ENCODE results near the gene ANP32A. TPM values are rescaled to one million over a fixed set of nuclear protein-coding genes. Genes with fewer than 3 reads are reported as not detected.

ANP32A gene
- total and polyA plus RNA-seq, 9 of the 15 experiments (the other 6 are each of a cell fraction or from before 2014, with no cell fraction given), result 13.2 to 656 (median 210) TPM

DNA sequence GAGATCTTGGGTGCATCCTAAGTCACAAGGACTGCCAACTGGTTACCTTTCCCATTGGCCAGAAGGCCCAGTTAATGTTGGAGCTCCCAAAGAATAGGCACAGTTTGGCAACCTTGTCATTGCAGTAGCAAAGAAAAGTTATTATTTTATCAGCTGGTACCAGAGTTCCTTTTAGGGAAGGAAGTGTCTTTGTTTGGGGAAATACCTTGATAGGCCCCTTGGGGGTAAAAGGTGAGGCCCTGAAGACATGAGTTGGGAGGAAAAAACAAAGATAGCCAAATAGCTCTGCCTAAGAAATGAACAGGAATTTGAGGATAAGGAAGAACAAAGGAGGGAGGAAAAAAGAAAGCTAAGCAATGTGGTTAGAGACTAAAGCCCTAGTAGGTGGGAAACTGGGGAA lies 85.8 kb downstream of the ANP32A start:
- H3K9ac ChIP-seq (ENCODE audit: insufficient read depth in 1 of 2, low read depth in 2 of 2, low read length in 2 of 2), result no peak overlapping the region
- ChIA-PET POLR2A (interaction anchor here (0.6 kb wide), 1 partner anchor 456 kb away, joined by 5 read pairs; no protein-coding TSS in a partner anchor), CTCF (ENCODE audit: low intra/inter-chr PET ratio) (interaction anchor here (0.6 kb wide), 1 partner anchor 27 kb away, joined by 3 read pairs; no protein-coding TSS in a partner anchor)
- H2AFZ ChIP-seq (ENCODE audit: low read depth, low read length), result no peak overlapping the region
- H3K4me3 ChIP-seq, result no peak overlapping the region
- FAIRE-seq (no peak), DNase-seq (ENCODE audit: extremely low read depth in 1 of 4, low spot score in 3 of 4) (no peak), ATAC-seq (no peak)
- H3K36me3 ChIP-seq (ENCODE audit: control insufficient read depth, insufficient read depth, low read length), result no peaks in the 10 kb centered on the region
- intact Hi-C loops (cut with micrococcal nuclease), result loop anchor here (10.0 kb wide), 1 partner anchor 180 kb away; no protein-coding TSS in a partner anchor
- BruUV-seq (replicated peaks), result no TSS peak
- no peak overlapping the region for H3K4me2 ChIP-seq (ENCODE audit: insufficient read depth, low read length)
- no peaks in the 10 kb centered on the region for H3K9me3 ChIP-seq (replicated peaks; ENCODE audit: control insufficient read depth, insufficient read depth, low read depth, low read length)
- in situ Hi-C loops (cut with MboI), result loop anchor here (5.0 kb wide), 1 partner anchor 142 kb away; no protein-coding TSS in a partner anchor
- peaks cover 4 to 31% of the 10 kb centered on the region in 2 experiments; a peak in 3 of 5 replicates for H3K27me3 ChIP-seq (ENCODE audit: control insufficient read depth in 2 of 2, insufficient read depth in 2 of 2, low read length in 2 of 2)
- no peaks in the 10 kb centered on the region for H3K79me2 ChIP-seq (ENCODE audit: control insufficient read depth, insufficient read depth, low read length)
- peaks cover 5 to 7% of the 10 kb centered on the region in 2 experiments; a peak in 4 of 5 replicates for H3K4me1 ChIP-seq (replicated peaks in 1 of 2; ENCODE audit: control insufficient read depth in 2 of 2, insufficient read depth in 2 of 2, low read length in 2 of 2)
- TF ChIP-seq, protein P1, sequence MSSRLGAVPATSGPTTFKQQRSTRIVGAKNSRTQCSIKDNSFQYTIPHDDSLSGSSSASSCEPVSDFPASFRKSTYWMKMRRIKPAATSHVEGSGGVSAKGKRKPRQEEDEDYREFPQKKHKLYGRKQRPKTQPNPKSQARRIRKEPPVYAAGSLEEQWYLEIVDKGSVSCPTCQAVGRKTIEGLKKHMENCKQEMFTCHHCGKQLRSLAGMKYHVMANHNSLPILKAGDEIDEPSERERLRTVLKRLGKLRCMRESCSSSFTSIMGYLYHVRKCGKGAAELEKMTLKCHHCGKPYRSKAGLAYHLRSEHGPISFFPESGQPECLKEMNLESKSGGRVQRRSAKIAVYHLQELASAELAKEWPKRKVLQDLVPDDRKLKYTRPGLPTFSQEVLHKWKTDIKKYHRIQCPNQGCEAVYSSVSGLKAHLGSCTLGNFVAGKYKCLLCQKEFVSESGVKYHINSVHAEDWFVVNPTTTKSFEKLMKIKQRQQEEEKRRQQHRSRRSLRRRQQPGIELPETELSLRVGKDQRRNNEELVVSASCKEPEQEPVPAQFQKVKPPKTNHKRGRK (tag; IDR thresholded peaks at IDR 0.05), result peak; percentile 31; the same call in 1 of the 2 replicates
- no peak for TF ChIP-seq TAF7 (tag; IDR thresholded peaks at IDR 0.05)
- H3K27ac ChIP-seq (ENCODE audit: extremely low read depth, low read depth, low read length), result no peak overlapping the region
- H4K20me1 ChIP-seq (replicated peaks; ENCODE audit: control insufficient read depth, insufficient read depth, low read length), result peaks cover 5% of the 10 kb centered on the region
- H3K9me1 ChIP-seq (ENCODE audit: control insufficient read depth, insufficient read depth, low read length), result no peaks in the 10 kb centered on the region

DNA sequence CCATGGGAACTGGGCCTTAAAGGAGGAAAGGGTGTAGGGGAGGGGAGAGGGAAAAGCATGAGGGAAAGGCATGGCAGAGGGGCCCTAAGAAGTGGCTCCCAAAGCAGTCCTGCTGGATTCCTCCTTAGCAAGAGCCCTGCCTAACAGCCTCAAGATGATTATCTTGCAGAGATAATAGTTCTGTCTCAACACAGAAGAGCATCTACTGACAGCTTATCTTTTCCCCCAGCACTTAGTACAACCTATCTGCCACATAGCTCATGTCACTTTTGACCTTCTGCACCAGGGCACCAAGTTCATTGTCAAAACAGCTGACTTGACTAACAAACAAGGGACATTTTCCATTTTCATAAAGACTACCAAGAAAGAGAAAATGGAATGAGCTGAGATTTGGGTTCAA lies 86.3 kb downstream of the ANP32A start:
- no peaks in the 10 kb centered on the region for H3K9me1 ChIP-seq (ENCODE audit: control insufficient read depth, insufficient read depth, low read length)
- H3K27ac ChIP-seq (ENCODE audit: extremely low read depth, low read depth, low read length), result no peak overlapping the region
- DNase-seq (ENCODE audit: extremely low read depth in 1 of 4, low spot score in 3 of 4) (peak in 1 of 4 experiments; percentile 20), ATAC-seq (no peak), FAIRE-seq (no peak)
- no TSS peak for BruUV-seq (replicated peaks)
- no peak overlapping the region for H3K9ac ChIP-seq (ENCODE audit: insufficient read depth in 1 of 2, low read depth in 2 of 2, low read length in 2 of 2)
- H4K20me1 ChIP-seq (replicated peaks; ENCODE audit: control insufficient read depth, insufficient read depth, low read length), result peaks cover 5% of the 10 kb centered on the region
- H3K27me3 ChIP-seq (ENCODE audit: control insufficient read depth in 2 of 2, insufficient read depth in 2 of 2, low read length in 2 of 2), result peaks cover 4 to 29% of the 10 kb centered on the region in 2 experiments; a peak in 3 of 5 replicates
- H2AFZ ChIP-seq (ENCODE audit: low read depth, low read length), result no peak overlapping the region
- POLR2A ChIA-PET, result interaction anchor here (0.6 kb wide), 1 partner anchor 455 kb away, joined by 5 read pairs; no protein-coding TSS in a partner anchor
- H3K4me2 ChIP-seq (ENCODE audit: insufficient read depth, low read length), result no peak overlapping the region
- H3K79me2 ChIP-seq (ENCODE audit: control insufficient read depth, insufficient read depth, low read length), result no peaks in the 10 kb centered on the region
- CTCF ChIA-PET (ENCODE audit: low intra/inter-chr PET ratio), result interaction anchor here (0.6 kb wide), 1 partner anchor 28 kb away, joined by 3 read pairs; no protein-coding TSS in a partner anchor
- in situ Hi-C loops (cut with MboI), result loop anchor here (5.0 kb wide), 1 partner anchor 143 kb away; no protein-coding TSS in a partner anchor
- H3K36me3 ChIP-seq (ENCODE audit: control insufficient read depth, insufficient read depth, low read length), result no peaks in the 10 kb centered on the region
- peaks cover 5 to 7% of the 10 kb centered on the region in 2 experiments; a peak in 4 of 5 replicates for H3K4me1 ChIP-seq (replicated peaks in 1 of 2; ENCODE audit: control insufficient read depth in 2 of 2, insufficient read depth in 2 of 2, low read length in 2 of 2)
- intact Hi-C loops (cut with micrococcal nuclease), result loop anchor here (10.0 kb wide), 1 partner anchor 180 kb away; no protein-coding TSS in a partner anchor
- no peaks in the 10 kb centered on the region for H3K9me3 ChIP-seq (replicated peaks; ENCODE audit: control insufficient read depth, insufficient read depth, low read depth, low read length)
- H3K4me3 ChIP-seq, result no peak overlapping the region
- TF ChIP-seq TEAD4 (IDR thresholded peaks at IDR 0.05; ENCODE audit: low read length) (peak; percentile 50; the same call in 1 of the 2 replicates), TEAD4 (CRISPR knock-in tag; IDR thresholded peaks at IDR 0.05; ENCODE audit: borderline replicate concordance) (no peak), ESRRA (IDR thresholded peaks at IDR 0.05; ENCODE audit: borderline replicate concordance, low read depth) (peak; percentile 87; the same call in 1 of the 2 replicates), NR2C2 (CRISPR knock-in tag; IDR thresholded peaks at IDR 0.05) (no peak), NR2C2 (tag; IDR thresholded peaks at IDR 0.05) (peak; percentile 60; the same call in 1 of the 2 replicates), CBFA2T3 (IDR thresholded peaks at IDR 0.05) (peak; percentile 66), ARID1B (IDR thresholded peaks at IDR 0.05) (peak; percentile 39; the same call in 1 of the 2 replicates), CBFB (CRISPR knock-in tag; IDR thresholded peaks at IDR 0.05) (no peak), ZNF384 (IDR thresholded peaks at IDR 0.05; ENCODE audit: low read depth, low read length) (no peak), TAL1 (IDR thresholded peaks at IDR 0.05) (peak; percentile 33; the same call in 1 of the 2 replicates), MAFG (tag; conservative IDR thresholded peaks at IDR 0.05) (peak; percentile 65), MEIS2 (IDR thresholded peaks at IDR 0.05; ENCODE audit: partially characterized antibody) (peak; percentile 62), KLF16 (IDR thresholded peaks at IDR 0.05) (no peak), ZNF316 (IDR thresholded peaks at IDR 0.05) (peak; percentile 45), MECOM (CRISPR knock-in tag; IDR thresholded peaks at IDR 0.05) (peak; percentile 87)

All from K562 (cell line).